Activated CD8-positive, alpha-beta memory T cell treated with anti-CD3 and anti-CD28 coated beads, Interleukin-2, amount 50 U/mL, for 1 hour (primary cell): Measurements from ENCODE around the gene CEP41.

Experiments
- DNase-seq: peaks from one replicate; pipeline ENCODE4 v3.0.0-alpha.2; 2020; ENCODE audit errors: extremely low read depth

Gene CEP41

DNA sequence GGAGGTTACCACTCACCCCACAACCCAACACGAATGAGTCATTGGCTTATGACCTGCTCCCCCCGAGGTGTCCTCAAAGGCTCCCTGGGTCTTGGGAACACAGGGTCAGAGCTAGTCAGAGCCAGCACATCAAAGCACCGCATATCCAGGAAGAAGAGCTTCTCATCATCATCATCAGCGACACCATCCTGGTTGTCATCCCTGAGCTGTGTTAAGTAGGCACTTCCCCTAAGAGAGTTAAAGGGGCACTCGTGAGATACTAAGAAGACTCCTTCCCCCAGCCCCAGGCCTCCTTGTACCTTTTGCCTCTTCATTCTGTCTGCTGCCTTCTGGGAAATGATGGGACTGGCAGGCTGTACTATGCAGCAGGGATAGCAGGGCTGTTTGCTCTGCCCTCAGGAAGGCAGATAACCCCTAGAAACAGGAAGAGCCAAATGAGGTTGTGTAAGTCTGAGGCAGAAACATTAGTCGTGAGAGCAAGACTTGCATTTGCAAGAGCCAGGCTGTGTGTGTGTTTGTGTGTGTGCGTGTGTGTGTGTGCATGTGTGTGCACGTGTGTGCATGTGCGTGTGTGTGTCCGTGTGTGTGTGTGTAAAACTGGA lies 71.6 kb downstream of the CEP41 start:
- no peak for DNase-seq

GRCh38 chr7:130367836-130368746 lies 72.7 kb downstream of the CEP41 start:
- DNase-seq: no peak

DNA sequence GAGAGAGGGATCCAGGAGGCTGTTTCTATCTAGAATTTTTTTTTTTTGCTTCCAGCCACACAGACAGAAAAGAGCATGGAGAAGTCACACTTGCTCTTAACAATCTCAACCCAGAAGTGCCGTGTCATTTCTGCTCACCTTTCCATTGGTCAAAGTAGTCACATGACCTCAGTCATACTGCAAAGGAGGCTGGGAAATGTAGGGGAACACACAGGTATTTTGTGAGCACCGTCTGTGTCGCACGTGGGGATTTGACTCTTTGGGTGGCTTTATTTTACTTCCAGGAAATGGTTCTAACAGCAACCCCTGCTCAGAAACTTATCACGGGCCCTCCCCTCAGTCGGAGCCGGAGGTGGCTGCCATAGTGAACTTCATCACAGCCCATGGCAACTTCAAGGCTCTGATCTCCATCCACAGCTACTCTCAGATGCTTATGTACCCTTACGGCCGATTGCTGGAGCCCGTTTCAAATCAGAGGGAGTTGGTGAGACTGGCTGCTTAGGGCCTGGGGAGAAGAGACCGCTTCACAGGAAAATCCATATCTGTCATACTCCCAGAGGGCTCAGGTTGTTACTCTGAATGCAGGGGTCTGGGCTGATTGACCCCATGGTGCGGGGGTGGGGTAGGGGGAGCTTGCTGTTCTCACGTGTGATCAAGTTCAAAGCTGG lies 73.6 kb downstream of the CEP41 start:
- no peak for DNase-seq

- DNase-seq: no peak
These were observed 74.3 kb downstream of the CEP41 start for GRCh38 chr7:130366564-130366963.

DNA sequence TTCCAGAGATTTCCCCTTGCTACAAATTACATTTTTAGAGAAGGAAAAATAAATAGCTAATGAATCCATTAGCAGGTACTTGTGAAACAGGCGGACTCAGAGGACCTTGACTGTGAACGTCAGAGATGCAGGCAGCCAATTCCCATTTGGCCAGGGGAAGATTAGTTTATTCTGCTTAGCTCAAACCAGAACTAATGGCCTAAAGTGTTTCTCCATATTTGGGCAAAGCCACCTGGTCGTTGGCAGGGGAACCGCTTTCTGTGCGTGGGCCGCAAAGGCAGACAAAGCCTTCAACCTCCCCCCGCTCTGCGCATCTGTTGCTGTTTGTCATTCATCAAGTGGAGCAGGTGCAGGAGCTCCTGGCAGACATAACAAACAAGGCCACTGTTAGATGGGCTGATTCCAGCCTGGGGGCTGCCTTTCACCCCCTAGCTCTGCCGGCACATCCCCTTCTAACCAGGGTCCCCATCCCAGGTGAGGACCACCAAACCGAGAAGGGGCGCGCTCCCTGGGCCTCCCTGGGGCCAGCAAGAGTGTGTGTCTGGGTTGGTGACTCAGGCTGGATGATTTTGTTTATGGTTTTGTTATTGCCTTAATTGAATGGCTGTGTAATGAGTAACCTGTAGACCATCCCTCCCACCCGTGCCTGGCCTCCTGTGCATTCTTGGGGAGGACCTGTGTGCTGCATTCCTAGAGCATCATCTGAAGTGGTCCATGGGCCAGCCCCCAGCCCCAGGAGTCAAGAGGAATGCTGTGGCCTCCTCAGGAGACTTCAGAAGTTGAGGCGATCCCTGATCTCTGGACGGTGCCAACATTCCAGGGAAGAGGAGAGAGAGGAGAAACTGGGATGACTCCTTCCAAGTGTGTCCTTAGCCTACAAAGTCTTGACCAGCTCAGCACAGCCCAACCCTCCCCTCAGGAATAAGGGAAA lies 75.0 kb downstream of the CEP41 start:
- DNase-seq: no peak

DNA sequence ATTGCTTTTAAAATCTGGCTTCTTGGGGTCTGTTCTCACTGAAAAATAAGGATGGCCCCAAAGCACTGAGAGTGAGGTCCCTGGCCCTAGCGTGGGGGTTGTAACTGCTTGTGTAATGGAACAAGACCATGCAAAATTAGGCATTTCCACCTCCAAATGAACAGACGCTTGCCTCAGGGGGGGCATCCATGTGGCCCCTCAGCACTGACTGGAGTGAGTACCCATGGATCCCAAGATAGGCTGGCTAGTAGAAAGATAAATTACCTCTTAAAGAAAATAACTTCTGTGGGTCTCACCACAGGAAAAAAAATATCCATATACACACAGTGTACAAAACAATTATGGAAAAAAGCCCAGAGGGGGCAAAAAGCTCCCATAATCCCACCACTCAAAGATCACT lies 75.7 kb downstream of the CEP41 start:
- DNase-seq: no peak

GRCh38 chr7:130364451-130364850 lies 76.4 kb downstream of the CEP41 start:
- no peak for DNase-seq

GRCh38 chr7:130363026-130363847 lies 77.6 kb downstream of the CEP41 start:
- DNase-seq: no peak

DNA sequence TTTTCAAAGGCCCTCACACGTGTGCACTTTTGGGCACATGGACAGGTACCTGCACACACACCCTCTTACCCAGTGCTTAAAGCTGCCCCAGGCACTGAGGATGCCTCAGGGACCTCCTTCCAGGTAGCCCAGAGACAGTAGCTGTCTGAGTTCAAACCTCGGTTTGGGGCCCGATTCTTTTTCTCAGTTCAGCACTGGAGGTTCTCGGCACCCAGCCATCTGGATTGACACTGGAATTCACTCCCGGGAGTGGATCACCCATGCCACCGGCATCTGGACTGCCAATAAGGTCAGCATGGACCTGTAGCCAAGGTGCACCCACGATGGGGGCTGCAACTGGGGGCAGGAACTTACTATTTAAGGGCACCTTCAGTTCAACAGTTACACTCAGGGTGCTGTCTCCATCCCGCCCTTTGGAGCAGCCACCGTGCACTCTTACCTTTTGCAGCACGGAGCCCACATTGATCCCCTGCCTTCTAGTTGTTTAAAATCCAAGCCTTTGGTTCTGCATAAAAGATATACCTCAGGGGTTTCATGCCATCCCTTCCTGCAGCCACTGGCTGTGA lies 78.5 kb downstream of the CEP41 start:
- DNase-seq: no peak

GRCh38 chr7:130361681-130362080 lies 79.1 kb downstream of the CEP41 start:
- DNase-seq: no peak

DNA sequence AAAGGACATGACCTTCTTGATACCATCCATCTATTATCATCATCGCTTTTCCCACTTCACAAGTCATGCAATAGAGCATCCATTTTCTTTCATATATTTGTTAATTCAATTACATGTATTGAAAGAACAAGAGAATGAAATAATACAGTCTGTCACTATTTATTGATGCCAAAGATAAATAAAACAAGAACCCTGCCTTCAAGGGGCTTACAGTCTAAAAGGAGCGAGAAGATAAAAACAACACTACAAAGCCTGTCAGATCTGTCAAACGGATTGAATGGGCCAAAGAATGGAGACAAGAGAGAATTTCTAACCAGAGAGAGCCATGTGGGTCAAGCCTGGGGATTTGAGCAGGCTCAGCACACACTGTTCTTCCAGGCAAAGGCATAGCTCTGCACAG lies 80.3 kb downstream of the CEP41 start:
- no peak for DNase-seq

DNA sequence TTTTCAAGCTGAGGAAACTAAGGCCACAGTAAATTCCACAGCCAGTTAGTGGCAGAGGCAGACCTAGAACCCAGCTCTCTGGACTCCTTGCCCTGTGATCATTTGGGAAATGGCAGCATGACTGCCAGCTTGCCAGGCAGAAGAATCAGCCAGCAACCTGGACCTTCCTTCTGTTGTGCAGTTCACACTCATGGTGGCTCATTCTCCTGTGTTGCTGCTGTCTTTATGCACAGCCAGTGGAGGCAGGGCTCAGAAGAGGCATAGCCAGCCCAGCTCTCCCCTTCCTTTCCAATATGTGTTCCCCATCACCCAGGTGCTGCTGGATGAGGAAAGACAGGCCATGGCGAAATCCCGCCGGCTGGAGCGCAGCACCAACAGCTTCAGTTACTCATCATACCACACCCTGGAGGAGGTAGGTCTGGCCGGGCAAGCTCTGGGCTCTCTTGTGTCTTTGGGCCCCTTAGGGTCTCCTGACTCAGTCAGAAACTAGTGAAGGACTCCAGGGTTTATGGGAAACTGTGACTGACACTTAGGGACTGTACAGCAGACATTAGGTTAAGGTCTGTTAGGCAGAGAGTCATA lies 81.4 kb downstream of the CEP41 start:
- no peak for DNase-seq

GRCh38 chr7:130358471-130358870 lies 82.3 kb downstream of the CEP41 start:
- no peak for DNase-seq

GRCh38 chr7:130356876-130357611 lies 83.8 kb downstream of the CEP41 start:
- DNase-seq: no peak

DNA sequence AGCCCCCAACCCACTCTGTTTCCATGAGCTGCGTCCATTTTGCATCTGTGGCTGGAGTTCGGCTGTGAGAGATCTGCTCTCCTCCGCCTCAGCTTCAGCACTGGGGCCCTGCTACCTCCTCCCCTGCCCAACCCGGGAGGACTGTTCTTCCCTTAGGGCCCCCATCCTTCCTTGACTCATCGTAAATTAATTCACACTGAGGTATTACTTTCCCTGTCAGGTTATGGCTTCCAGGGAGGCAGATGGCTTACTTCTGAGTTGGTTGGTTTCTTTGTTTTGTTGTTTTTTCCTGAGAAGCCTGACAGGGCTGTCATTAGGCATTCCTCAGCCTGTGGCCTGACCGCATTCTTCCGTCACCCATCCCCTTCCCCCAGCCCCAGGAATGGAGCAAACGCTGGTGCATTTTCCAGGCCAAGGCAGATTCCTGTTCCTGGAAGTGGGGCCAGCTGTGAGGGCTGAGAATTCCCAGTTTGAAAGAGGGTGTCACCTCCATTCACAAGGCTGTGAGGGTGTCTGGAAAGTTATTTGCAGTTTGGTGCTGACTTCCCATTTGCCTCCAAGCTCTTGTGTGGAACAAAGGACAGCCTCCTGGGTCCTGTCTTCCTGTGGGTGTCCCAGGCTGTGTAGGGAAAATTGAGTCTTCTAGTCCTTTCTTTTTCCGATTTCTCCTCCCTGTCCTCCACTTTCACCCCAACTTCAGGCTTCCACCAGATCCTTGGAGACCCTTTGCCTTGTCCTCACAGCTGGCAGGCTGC lies 84.5 kb downstream of the CEP41 start:
- DNase-seq: no peak

GRCh38 chr7:130353196-130353595 lies 87.6 kb downstream of the CEP41 start:
- DNase-seq: no peak

- DNase-seq: no peak
These were observed 88.4 kb downstream of the CEP41 start for GRCh38 chr7:130352194-130353074.

DNA sequence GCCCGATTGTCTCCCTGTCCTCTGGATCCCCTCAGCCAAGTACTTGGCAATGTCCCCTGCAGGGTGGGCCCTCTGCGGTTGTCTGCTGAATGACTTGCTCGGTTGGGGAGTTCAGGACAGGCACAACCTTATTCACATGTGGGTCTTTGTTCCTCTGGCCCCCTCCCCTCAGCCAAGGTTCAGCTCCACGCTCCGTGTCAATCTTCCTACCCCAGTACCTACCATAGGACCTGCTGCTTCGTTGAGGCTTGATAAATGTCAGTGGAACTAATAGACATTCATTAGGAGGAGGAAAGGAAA lies 89.1 kb downstream of the CEP41 start:
- no peak for DNase-seq
